ENCODE results near the gene SPO11. TPM values are rescaled to one million over a fixed set of nuclear protein-coding genes. Genes with fewer than 3 reads are reported as not detected.

Gene SPO11
- total RNA-seq, 3 donors from 2014 or later (not counting 1 experiment from before 2014, with no cell fraction given), result not detected

DNA sequence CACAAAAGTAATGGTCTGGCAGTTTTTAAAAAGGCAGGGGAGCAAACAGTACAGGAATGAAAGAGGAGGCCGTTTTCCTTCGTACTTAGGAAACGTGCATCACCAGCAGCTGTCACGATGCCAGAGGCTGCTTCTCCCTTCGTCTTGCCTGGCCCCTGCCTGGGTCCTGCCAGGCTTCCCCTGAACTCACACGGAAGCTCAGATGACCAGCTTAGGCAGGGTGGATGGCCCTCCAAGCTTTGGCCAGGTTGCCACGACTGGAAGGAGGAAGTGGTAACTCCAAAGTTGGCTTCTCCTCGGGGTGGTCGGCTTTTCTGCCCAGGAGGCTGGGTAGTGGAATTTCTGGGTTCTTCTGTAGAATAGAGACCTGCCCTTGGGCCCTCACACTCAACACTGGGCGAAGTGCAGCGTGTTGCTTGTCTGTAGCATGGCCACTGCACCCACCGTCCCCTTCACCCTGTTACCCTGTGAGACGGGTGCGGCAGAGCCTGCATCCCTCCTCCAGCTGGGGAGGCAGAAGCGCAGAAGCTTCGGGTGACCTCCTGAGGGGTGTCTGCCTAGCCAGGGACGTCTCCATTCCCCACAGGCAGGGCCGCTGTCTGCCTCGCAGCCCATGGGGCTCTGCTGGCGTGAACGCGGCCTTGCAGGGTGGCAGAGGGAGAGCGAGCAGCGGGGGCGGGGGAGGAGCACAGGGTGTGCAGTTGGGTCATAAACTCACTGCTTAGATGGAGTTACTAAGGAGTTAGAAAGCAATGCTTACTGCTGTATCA, 43.2 kb downstream of the SPO11 start:
- WGBS (ENCODE audit: insufficient coverage), result 94% methylated on average over 25 of the region's 25 CpGs
- H3K4me1 ChIP-seq (ENCODE audit: control insufficient read depth, insufficient read depth, low read length), result peaks cover 7% of the 10 kb centered on the region
- no peak for DNase-seq
- H3K27me3 ChIP-seq (ENCODE audit: control insufficient read depth, insufficient read depth, low read length), result no peaks in the 10 kb centered on the region
- H3K4me1 Mint-ChIP-seq, result peaks cover 0 to 23% of the 10 kb centered on the region in 2 donors
- TF ChIP-seq, protein P1, sequence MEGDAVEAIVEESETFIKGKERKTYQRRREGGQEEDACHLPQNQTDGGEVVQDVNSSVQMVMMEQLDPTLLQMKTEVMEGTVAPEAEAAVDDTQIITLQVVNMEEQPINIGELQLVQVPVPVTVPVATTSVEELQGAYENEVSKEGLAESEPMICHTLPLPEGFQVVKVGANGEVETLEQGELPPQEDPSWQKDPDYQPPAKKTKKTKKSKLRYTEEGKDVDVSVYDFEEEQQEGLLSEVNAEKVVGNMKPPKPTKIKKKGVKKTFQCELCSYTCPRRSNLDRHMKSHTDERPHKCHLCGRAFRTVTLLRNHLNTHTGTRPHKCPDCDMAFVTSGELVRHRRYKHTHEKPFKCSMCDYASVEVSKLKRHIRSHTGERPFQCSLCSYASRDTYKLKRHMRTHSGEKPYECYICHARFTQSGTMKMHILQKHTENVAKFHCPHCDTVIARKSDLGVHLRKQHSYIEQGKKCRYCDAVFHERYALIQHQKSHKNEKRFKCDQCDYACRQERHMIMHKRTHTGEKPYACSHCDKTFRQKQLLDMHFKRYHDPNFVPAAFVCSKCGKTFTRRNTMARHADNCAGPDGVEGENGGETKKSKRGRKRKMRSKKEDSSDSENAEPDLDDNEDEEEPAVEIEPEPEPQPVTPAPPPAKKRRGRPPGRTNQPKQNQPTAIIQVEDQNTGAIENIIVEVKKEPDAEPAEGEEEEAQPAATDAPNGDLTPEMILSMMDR (IDR thresholded peaks at IDR 0.05), result no peak
- H3K27me3 Mint-ChIP-seq (ENCODE audit: low read depth in 2 of 2), result no peaks in the 10 kb centered on the region
- H3K36me3 ChIP-seq (ENCODE audit: control insufficient read depth, insufficient read depth, low read length), result peaks cover 82% of the 10 kb centered on the region
- intact Hi-C loops (cut with micrococcal nuclease), result no loop called here
- H3K9me3 Mint-ChIP-seq, result no peaks in the 10 kb centered on the region
- no peak overlapping the region for H3K4me3 ChIP-seq (ENCODE audit: low read length)
- H3K9me3 ChIP-seq (ENCODE audit: control insufficient read depth, insufficient read depth, low read length), result no peaks in the 10 kb centered on the region
- no peak overlapping the region for H3K27ac Mint-ChIP-seq
- no peak overlapping the region for H3K27ac ChIP-seq (ENCODE audit: low read length)
- no peak overlapping the region for H3K4me3 Mint-ChIP-seq
- no peak for ATAC-seq
- peaks cover 46% of the 10 kb centered on the region for H3K36me3 Mint-ChIP-seq

DNA sequence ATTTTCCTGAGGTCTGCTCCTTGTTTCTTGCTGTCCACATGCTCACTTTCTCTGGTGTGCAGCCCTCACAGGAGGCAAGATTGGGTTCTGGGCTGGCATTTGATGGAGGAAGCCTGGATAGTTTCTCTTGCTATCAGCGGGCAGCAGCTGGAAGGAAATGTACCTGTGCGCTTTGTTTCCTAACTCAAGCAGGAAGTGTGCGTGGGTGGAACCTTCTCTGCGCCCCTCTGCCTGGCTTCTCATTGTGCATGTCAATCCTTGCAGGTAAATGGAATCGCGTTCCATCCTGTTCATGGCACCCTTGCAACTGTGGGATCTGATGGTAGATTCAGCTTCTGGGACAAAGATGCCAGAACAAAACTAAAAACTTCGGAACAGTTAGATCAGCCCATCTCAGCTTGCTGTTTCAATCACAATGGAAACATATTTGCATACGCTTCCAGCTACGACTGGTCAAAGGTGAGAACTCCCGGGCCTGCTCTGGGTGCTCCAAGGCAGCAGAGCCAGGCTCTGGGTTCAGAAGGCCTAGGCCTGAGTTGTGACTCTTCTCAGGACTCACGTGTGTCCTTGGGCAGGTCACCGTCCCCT, 44.8 kb downstream of the SPO11 start:
- H3K27ac Mint-ChIP-seq, result no peak overlapping the region
- peaks cover 37% of the 10 kb centered on the region for H3K36me3 Mint-ChIP-seq
- 85% methylated on average over 12 of the region's 12 CpGs for WGBS (ENCODE audit: insufficient coverage)
- no peaks in the 10 kb centered on the region for H3K9me3 ChIP-seq (ENCODE audit: control insufficient read depth, insufficient read depth, low read length)
- H3K27me3 Mint-ChIP-seq (ENCODE audit: low read depth in 2 of 2), result no peaks in the 10 kb centered on the region
- intact Hi-C loops (cut with micrococcal nuclease), result no loop called here
- H3K4me3 Mint-ChIP-seq, result no peak overlapping the region
- TF ChIP-seq, protein P1 (IDR thresholded peaks at IDR 0.05), result no peak
- H3K4me3 ChIP-seq (ENCODE audit: low read length), result no peak overlapping the region
- H3K4me1 Mint-ChIP-seq, result peaks cover 7 to 33% of the 10 kb centered on the region in 2 donors
- no peak overlapping the region for H3K27ac ChIP-seq (ENCODE audit: low read length)
- no peak for ATAC-seq
- no peaks in the 10 kb centered on the region for H3K27me3 ChIP-seq (ENCODE audit: control insufficient read depth, insufficient read depth, low read length)
- DNase-seq, result no peak
- peaks cover 7% of the 10 kb centered on the region for H3K4me1 ChIP-seq (ENCODE audit: control insufficient read depth, insufficient read depth, low read length)
- no peaks in the 10 kb centered on the region for H3K9me3 Mint-ChIP-seq
- peaks cover 80% of the 10 kb centered on the region for H3K36me3 ChIP-seq (ENCODE audit: control insufficient read depth, insufficient read depth, low read length)

DNA sequence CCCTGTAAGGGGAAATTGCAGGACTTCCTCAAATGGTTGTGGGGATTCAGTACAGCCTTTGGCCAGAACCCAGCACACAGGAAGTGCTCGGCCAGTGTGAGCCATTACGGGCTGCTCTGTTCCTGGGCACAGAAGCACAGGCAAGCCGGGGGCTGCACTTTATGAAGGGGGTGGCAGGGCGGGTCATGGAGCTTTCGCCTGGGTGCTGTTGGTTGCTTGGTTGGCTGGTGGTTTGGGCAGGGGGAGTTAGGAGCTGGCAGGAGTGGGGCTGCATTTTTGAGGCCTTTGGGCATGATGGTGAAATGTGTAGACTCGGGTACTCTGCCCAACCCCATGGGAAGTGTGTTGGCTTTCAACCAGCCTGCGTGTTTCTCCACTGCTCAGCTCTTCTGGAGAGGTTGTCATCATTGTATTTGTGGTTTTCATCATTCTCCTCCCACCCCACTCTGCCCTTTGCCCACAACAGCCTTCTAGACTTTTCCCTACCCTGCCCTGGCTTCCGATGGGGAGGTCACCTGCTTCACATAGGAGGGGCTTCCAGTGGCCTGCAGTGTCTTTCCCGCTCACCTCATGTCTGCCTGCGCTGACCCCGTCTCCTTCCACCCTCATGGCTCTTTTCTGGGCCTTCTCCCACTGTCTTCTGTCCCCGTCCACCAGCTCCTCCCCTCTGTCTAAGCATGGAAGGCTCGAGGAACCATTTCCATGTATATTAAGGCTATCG, 45.5 kb downstream of the SPO11 start:
- Mint-ChIP-seq H3K36me3 (peaks cover 31% of the 10 kb centered on the region), H3K9me3 (no peaks in the 10 kb centered on the region), H3K4me1 (peaks cover 7 to 30% of the 10 kb centered on the region in 2 donors), H3K4me3 (no peak overlapping the region), H3K27me3 (ENCODE audit: low read depth in 2 of 2) (no peaks in the 10 kb centered on the region), H3K27ac (peak overlapping the region in 1 of 2 donors; percentile 8)
- ATAC-seq, result peak; percentile 26 to 78 (median 28)
- Histone ChIP-seq H3K27me3 (ENCODE audit: control insufficient read depth, insufficient read depth, low read length) (no peaks in the 10 kb centered on the region), H3K36me3 (ENCODE audit: control insufficient read depth, insufficient read depth, low read length) (peaks cover 76% of the 10 kb centered on the region), H3K4me1 (ENCODE audit: control insufficient read depth, insufficient read depth, low read length) (peaks cover 7% of the 10 kb centered on the region), H3K4me3 (ENCODE audit: low read length) (no peak overlapping the region), H3K9me3 (ENCODE audit: control insufficient read depth, insufficient read depth, low read length) (no peaks in the 10 kb centered on the region), H3K27ac (ENCODE audit: low read length) (no peak overlapping the region)
- DNase-seq, result no peak
- TF ChIP-seq, protein P1 (IDR thresholded peaks at IDR 0.05), result no peak
- WGBS (ENCODE audit: insufficient coverage), result 92% methylated on average over 12 of the region's 14 CpGs
- intact Hi-C loops (cut with micrococcal nuclease), result no loop called here

All from natural killer cell (primary cell).